Stimulated activated CD8-positive, alpha-beta memory T cell treated with anti-CD3 and anti-CD28 coated beads, Interleukin-2, amount 100 ng/mL, for 48 hours (primary cell): ENCODE results near the gene CEP250.
A peak's percentile ranks its signal among the peaks of the same experiment; 100 is the strongest.
"Not testable (repeated sequence)": the region's sequence is repeated elsewhere in the genome, so short reads cannot be mapped to it uniquely, and the experiment has no call there.

Experiments used
- DNase-seq, 2 donors: peaks; one replicate each; pipeline ENCODE4 v3.0.0-alpha.2; 2020; ENCODE audit warnings: low read depth in 2 of 2

Gene CEP250

GRCh38 chr20:35454881-35455609 lies at the start of gene CEP250:
TSS of gene CEP250 (plus strand) at chr20:35455598. CDS start at chr20:35462368, 6,770 bp downstream.
- DNase-seq, result peak; percentile 91 to 96

- DNase-seq, result no peak
These were observed 49.6 kb upstream of the CEP250 start for GRCh38 chr20:35405775-35406174.

GRCh38 chr20:35408270-35408669 lies 47.1 kb upstream of the CEP250 start:
- no peak for DNase-seq

GRCh38 chr20:35409542-35409941 lies 45.9 kb upstream of the CEP250 start:
- no peak for DNase-seq

GRCh38 chr20:35410613-35411012 lies 44.8 kb upstream of the CEP250 start:
- DNase-seq, result no peak

GRCh38 chr20:35421322-35421721 lies 34.1 kb upstream of the CEP250 start:
- DNase-seq, result no peak

GRCh38 chr20:35431621-35432429 lies 23.6 kb upstream of the CEP250 start:
- DNase-seq, result no peak

GRCh38 chr20:35432430-35432735 lies 23.0 kb upstream of the CEP250 start:
- no peak for DNase-seq

GRCh38 chr20:35433337-35433736 lies 22.1 kb upstream of the CEP250 start:
- no peak for DNase-seq

GRCh38 chr20:35434085-35435005 lies 21.1 kb upstream of the CEP250 start:
- DNase-seq, result no peak

- DNase-seq, result no peak
These were observed 19.2 kb upstream of the CEP250 start for GRCh38 chr20:35436177-35436573.

- no peak for DNase-seq
These were observed 17.8 kb upstream of the CEP250 start for GRCh38 chr20:35437599-35437998.

GRCh38 chr20:35443003-35443402 lies 12.4 kb upstream of the CEP250 start:
- DNase-seq, result no peak

- no peak for DNase-seq
These were observed 11.2 kb upstream of the CEP250 start for GRCh38 chr20:35444226-35444625.

- DNase-seq, result no peak
These were observed 8.9 kb upstream of the CEP250 start for GRCh38 chr20:35446356-35447078.

GRCh38 chr20:35447082-35447789 lies 8.2 kb upstream of the CEP250 start:
- DNase-seq, result peak; percentile 85 to 93

GRCh38 chr20:35448788-35449373 lies 6.5 kb upstream of the CEP250 start:
- no peak for DNase-seq

- not testable (repeated sequence) for DNase-seq
These were observed 5.5 kb upstream of the CEP250 start for GRCh38 chr20:35449855-35450254.

- no peak for DNase-seq
These were observed 4.1 kb upstream of the CEP250 start for GRCh38 chr20:35451295-35451694.

GRCh38 chr20:35453647-35454046 lies 1.8 kb upstream of the CEP250 start:
- DNase-seq, result no peak
